ENCODE results near the gene KLF7.
A peak's percentile ranks its signal among the peaks of the same experiment; 100 is the strongest.

KLF7 gene

GRCh38 chr2:207136874-207137273, 28.9 kb downstream of the KLF7 start:
- ATAC-seq = no peak
- TF ChIP-seq, protein P1, sequence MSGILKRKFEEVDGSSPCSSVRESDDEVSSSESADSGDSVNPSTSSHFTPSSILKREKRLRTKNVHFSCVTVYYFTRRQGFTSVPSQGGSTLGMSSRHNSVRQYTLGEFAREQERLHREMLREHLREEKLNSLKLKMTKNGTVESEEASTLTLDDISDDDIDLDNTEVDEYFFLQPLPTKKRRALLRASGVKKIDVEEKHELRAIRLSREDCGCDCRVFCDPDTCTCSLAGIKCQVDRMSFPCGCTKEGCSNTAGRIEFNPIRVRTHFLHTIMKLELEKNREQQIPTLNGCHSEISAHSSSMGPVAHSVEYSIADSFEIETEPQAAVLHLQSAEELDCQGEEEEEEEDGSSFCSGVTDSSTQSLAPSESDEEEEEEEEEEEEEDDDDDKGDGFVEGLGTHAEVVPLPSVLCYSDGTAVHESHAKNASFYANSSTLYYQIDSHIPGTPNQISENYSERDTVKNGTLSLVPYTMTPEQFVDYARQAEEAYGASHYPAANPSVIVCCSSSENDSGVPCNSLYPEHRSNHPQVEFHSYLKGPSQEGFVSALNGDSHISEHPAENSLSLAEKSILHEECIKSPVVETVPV (CRISPR knock-in tag; IDR thresholded peaks at IDR 0.05) = no peak
- TF ChIP-seq ZFP30 (CRISPR knock-in tag; IDR thresholded peaks at IDR 0.05) (no peak), RARB (CRISPR knock-in tag; IDR thresholded peaks at IDR 0.05) (no peak), ZFP3 (CRISPR knock-in tag; IDR thresholded peaks at IDR 0.05) (no peak), ZNF70 (CRISPR knock-in tag; IDR thresholded peaks at IDR 0.05) (no peak), GLIS3 (CRISPR knock-in tag; IDR thresholded peaks at IDR 0.05) (no peak), CREB5 (CRISPR knock-in tag; IDR thresholded peaks at IDR 0.05; ENCODE audit: low read depth) (no peak), ZC3H10 (CRISPR knock-in tag; IDR thresholded peaks at IDR 0.05) (no peak)

DNA sequence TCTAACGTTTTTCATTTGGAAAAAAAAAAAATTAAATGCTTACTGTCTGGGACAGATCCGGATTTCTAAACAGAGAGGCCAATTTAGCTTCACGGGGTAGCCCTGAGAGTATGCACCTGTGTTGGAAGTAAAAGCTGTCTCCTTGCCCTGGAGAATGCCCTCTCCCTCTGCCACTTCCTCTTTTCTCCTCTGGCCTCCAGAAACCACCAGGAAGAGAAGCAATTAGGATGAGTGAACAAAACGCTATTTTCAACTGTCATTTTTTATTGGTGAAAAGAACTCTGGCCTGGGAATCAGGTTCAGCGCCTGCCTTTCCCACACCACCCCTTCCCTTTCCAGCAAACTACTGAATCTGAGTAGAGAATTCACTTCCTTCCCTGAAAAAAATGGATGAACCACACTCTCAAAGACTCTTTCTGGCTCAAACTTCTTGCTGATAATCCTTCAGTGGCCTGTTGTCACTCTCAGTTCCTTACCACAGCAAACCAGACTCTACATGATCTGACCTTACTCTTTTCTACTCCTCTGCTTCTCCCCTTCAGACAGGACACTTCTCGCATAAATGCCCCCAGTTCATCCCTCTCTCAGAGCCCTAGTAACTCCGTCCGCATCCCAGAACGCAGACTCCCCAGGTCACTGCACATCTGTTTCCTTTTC, 29.8 kb downstream of the KLF7 start:
- no peak for TF ChIP-seq ZNF8 (CRISPR knock-in tag; IDR thresholded peaks at IDR 0.05)
- TF ChIP-seq PPARA (CRISPR knock-in tag; IDR thresholded peaks at IDR 0.05; ENCODE audit: borderline replicate concordance) = no peak
- TF ChIP-seq TSHZ2 (CRISPR knock-in tag; IDR thresholded peaks at IDR 0.05) = no peak
- TF ChIP-seq OSR1 (CRISPR knock-in tag; IDR thresholded peaks at IDR 0.05) = no peak
- TF ChIP-seq ZC3H10 (CRISPR knock-in tag; IDR thresholded peaks at IDR 0.05) = no peak
- TF ChIP-seq ESRRG (CRISPR knock-in tag; IDR thresholded peaks at IDR 0.05) = no peak
- TF ChIP-seq RARB (CRISPR knock-in tag; IDR thresholded peaks at IDR 0.05) = no peak
- TF ChIP-seq POU6F1 (CRISPR knock-in tag; IDR thresholded peaks at IDR 0.05; ENCODE audit: borderline replicate concordance, low read depth) = no peak
- TF ChIP-seq ZFP30 (CRISPR knock-in tag; IDR thresholded peaks at IDR 0.05) = no peak
- TF ChIP-seq, protein P2, sequence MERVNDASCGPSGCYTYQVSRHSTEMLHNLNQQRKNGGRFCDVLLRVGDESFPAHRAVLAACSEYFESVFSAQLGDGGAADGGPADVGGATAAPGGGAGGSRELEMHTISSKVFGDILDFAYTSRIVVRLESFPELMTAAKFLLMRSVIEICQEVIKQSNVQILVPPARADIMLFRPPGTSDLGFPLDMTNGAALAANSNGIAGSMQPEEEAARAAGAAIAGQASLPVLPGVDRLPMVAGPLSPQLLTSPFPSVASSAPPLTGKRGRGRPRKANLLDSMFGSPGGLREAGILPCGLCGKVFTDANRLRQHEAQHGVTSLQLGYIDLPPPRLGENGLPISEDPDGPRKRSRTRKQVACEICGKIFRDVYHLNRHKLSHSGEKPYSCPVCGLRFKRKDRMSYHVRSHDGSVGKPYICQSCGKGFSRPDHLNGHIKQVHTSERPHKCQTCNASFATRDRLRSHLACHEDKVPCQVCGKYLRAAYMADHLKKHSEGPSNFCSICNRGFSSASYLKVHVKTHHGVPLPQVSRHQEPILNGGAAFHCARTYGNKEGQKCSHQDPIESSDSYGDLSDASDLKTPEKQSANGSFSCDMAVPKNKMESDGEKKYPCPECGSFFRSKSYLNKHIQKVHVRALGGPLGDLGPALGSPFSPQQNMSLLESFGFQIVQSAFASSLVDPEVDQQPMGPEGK (CRISPR knock-in tag; IDR thresholded peaks at IDR 0.05; ENCODE audit: borderline replicate concordance) = no peak
- TF ChIP-seq ZFP3 (CRISPR knock-in tag; IDR thresholded peaks at IDR 0.05) = no peak
- TF ChIP-seq ZNF565 (CRISPR knock-in tag; conservative IDR thresholded peaks at IDR 0.05; ENCODE audit: low read depth) = no peak
- peak; percentile 11; the same call in 2 of the 3 replicates for ATAC-seq

DNA sequence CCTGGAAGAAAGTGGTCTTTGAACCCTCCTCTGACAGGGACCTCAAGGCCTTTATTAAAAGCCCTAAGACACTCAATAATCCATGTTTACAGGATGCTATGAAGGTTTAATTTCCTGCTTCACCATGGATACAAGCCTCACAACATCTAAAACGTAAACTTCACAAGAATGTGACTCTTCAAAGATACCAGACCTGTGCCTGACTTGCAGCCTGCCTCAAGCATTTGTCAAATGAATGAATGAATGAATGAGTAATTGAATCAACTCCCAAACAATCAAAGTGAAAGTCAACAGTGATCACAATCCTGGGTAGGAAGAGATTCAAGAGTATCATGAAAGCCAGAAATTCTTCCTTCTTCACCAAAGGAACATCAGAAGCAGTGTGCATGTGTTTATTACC, 30.4 kb downstream of the KLF7 start:
- peak; percentile 52 for ATAC-seq
- TF ChIP-seq GLIS3 (CRISPR knock-in tag; IDR thresholded peaks at IDR 0.05) (no peak), CREB5 (CRISPR knock-in tag; IDR thresholded peaks at IDR 0.05; ENCODE audit: low read depth) (no peak), TCF4 (CRISPR knock-in tag; IDR thresholded peaks at IDR 0.05; ENCODE audit: borderline replicate concordance) (no peak), TSHZ2 (CRISPR knock-in tag; IDR thresholded peaks at IDR 0.05) (no peak), RARB (CRISPR knock-in tag; IDR thresholded peaks at IDR 0.05) (no peak), ISL1 (CRISPR knock-in tag; IDR thresholded peaks at IDR 0.05) (no peak), ARNTL (CRISPR knock-in tag; IDR thresholded peaks at IDR 0.05; ENCODE audit: borderline replicate concordance, low read depth) (no peak), CSDC2 (CRISPR knock-in tag; IDR thresholded peaks at IDR 0.05) (no peak), ZNF8 (CRISPR knock-in tag; IDR thresholded peaks at IDR 0.05) (no peak), ZNF70 (CRISPR knock-in tag; IDR thresholded peaks at IDR 0.05) (no peak), ZNF565 (CRISPR knock-in tag; conservative IDR thresholded peaks at IDR 0.05; ENCODE audit: low read depth) (no peak)
- TF ChIP-seq, protein P2 (CRISPR knock-in tag; IDR thresholded peaks at IDR 0.05; ENCODE audit: borderline replicate concordance) = no peak
